Epithelial cell of proximal tubule (primary cell): ENCODE data around the gene AKAP8. TPM values are rescaled to one million over a fixed set of nuclear protein-coding genes. Genes with fewer than 3 reads are reported as not detected.
"Not testable (repeated sequence)": the region's sequence is repeated elsewhere in the genome, so short reads cannot be mapped to it uniquely, and the experiment has no call there.

ENCODE experiments used
- DNase-seq: peaks from one replicate; pipeline ENCODE4 v3.0.0-alpha.2; 2011; ENCODE audit warnings: low read depth
- H3K4me3 ChIP-seq: 2 replicates; pipeline ENCODE4 v1.5.1; 2011; ENCODE audit warnings: low read depth, mild to moderate bottlenecking, low read length
- CTCF ChIP-seq: conservative IDR thresholded peaks from 2 replicates; pipeline ENCODE4 v1.5.1; 2012; ENCODE audit warnings: low read depth, mild to moderate bottlenecking, low read length
- total RNA-seq: library from RNA; depleted of rRNA; stranded (reverse); fragments of >200 nt; gene quantifications from 2 replicates; pipeline ENCODE4 v1.2.3, GENCODE V29; 2015

Gene AKAP8
- total RNA-seq, 1 donor from 2014 or later: 14.1 TPM

DNA sequence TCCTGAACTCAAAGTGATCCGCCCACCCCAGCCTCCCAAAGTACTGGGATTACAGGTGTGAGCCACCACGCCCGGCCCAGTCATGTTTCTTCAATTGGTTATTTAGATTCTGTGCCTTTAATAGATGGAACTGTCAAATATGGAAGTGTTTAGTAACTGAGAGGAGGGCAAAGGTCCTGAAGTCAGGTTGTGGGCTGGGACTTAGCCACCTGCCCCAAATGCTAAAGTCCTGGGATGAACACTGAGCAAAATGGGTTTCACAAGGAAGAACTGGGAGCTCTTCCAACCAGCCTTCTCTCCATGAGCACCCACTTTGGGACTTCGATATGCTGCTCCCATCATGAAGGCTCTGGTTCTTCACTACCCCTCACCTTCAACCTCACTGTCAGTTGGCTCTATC is 21.7 kb downstream of the AKAP8 start:
- no peak for DNase-seq
- no peak for TF ChIP-seq CTCF
- no peak overlapping the region for H3K4me3 ChIP-seq

DNA sequence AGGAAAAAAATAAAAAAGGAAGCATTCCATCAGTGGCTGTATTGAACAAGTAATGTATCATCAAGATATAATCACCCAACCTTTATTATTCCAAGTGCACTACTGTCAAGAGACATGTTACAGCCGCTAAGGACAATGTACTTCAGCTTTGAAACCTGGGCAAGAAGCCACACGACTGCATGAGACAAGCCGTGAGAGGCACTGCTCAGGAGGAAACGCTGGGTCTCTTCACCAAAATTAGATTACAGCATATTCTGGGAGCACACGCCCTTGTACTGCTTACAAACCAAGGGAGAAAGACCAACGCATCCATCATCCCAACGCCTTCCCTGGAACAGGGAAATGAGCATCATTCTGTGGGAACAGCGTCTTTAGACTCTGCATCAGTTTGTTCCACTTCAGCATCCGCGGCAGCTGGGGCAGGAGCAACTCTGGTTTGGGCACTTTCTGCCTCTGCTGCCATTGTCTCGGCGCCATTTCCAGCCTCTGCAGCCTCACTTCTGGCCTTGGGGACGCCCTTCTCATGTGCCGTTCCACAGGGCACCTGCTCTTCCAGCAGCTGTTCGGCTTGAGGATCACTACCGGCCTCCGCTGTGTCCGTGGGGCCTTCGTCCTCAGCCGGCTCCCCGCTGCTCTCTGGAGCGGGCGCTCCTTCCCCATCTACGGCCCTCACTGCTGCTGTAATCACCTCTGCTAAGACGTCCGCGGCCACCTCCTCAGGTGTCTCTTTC is 24.9 kb downstream of the AKAP8 start:
- no peak overlapping the region for H3K4me3 ChIP-seq
- no peak for TF ChIP-seq CTCF
- DNase-seq: no peak

- no peak for DNase-seq
- no peak for TF ChIP-seq CTCF
- no peak overlapping the region for H3K4me3 ChIP-seq
Measured at GRCh38 chr19:15353908-15354307, 25.7 kb downstream of the AKAP8 start.

- H3K4me3 ChIP-seq, DNase-seq: not testable (repeated sequence)
Measured at GRCh38 chr19:15352535-15352934, 27.1 kb downstream of the AKAP8 start.

- DNase-seq, H3K4me3 ChIP-seq: not testable (repeated sequence)
Measured at GRCh38 chr19:15341328-15341727, 38.3 kb downstream of the AKAP8 start.

DNA sequence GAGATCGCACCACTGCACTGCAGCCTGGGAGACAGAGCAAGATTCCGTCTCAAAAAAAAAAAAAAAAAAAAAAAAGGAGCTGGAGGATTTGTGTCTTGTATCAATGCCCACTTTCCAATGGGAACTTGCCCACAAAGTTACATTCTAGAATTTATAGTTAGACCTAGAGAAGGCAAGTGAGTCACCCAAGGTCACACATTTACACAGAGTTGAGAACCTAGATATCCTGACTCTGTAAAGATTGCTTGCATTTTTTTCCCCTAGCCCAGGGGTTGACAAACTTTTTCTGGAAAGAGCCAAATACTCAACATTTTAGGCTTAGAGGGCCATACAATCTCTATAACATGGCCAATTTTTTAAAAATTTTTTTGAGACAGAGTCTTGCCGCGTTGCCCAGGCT is 39.5 kb downstream of the AKAP8 start:
- TF ChIP-seq CTCF: no peak
- no peak overlapping the region for H3K4me3 ChIP-seq
- DNase-seq: no peak

- H3K4me3 ChIP-seq: no peak overlapping the region
- TF ChIP-seq CTCF: no peak
- no peak for DNase-seq
Measured at GRCh38 chr19:15337202-15337601, 42.4 kb downstream of the AKAP8 start.

GRCh38 chr19:15335992-15336391 is 43.6 kb downstream of the AKAP8 start:
- H3K4me3 ChIP-seq, DNase-seq: not testable (repeated sequence)
